GM23248 (cell line): ENCODE data around the gene KLF15. TPM values are rescaled to one million over a fixed set of nuclear protein-coding genes. Genes with fewer than 3 reads are reported as not detected.

ENCODE experiments used
- DNase-seq: peaks from one replicate; pipeline ENCODE4 v3.0.0-alpha.2; 2015
- H2AFZ ChIP-seq: fragments of 200-600 bp; sonication (generic); 2 replicates; pipeline ENCODE4 v1.6.1; 2016; ENCODE audit warnings: antibody characterized with exemption
- H3F3A ChIP-seq: fragments of 200-600 bp; sonication (generic); 2 replicates; pipeline ENCODE4 v1.6.1; 2016; ENCODE audit warnings: mild to moderate bottlenecking, antibody characterized with exemption, mixed run types; ENCODE audit not compliant: insufficient read depth
- H3K27ac ChIP-seq: fragments of 200-600 bp; sonication (generic); 2 replicates; pipeline ENCODE4 v1.5.1; 2016; ENCODE audit warnings: mild to moderate bottlenecking
- H3K27me3 ChIP-seq: fragments of 200-600 bp; sonication (generic); replicated peaks from 2 replicates; pipeline ENCODE4 v1.6.1; 2016; ENCODE audit warnings: mild to moderate bottlenecking; ENCODE audit not compliant: insufficient read depth
- H3K36me3 ChIP-seq: fragments of 200-600 bp; sonication (generic); 2 replicates; pipeline ENCODE4 v1.6.1; 2016; ENCODE audit warnings: low read depth, mild to moderate bottlenecking
- H3K4me1 ChIP-seq: fragments of 200-600 bp; sonication (generic); 2 replicates; pipeline ENCODE4 v1.6.1; 2016; ENCODE audit warnings: mild to moderate bottlenecking; ENCODE audit not compliant: insufficient read depth
- H3K4me2 ChIP-seq: fragments of 200-600 bp; sonication (generic); one replicate; pipeline ENCODE4 v1.6.1; 2016; ENCODE audit warnings: mild to moderate bottlenecking; ENCODE audit not compliant: unreplicated experiment
- H3K4me3 ChIP-seq: fragments of 200-600 bp; sonication (generic); 2 replicates; pipeline ENCODE4 v1.5.1; 2016; ENCODE audit warnings: mild to moderate bottlenecking
- H3K79me2 ChIP-seq: fragments of 200-600 bp; sonication (generic); 2 replicates; pipeline ENCODE4 v1.6.1; 2016; ENCODE audit warnings: mild to moderate bottlenecking; ENCODE audit not compliant: insufficient read depth
- H3K9ac ChIP-seq: fragments of 200-600 bp; sonication (generic); 2 replicates; pipeline ENCODE4 v1.6.1; 2016; ENCODE audit warnings: mild to moderate bottlenecking
- H3K9me2 ChIP-seq: fragments of 200-600 bp; sonication (generic); 2 replicates; pipeline ENCODE4 v1.6.1; 2016; ENCODE audit warnings: mixed run types, mild to moderate bottlenecking, moderate library complexity; ENCODE audit not compliant: insufficient read depth
- H3K9me3 ChIP-seq: fragments of 200-600 bp; sonication (generic); one replicate; pipeline ENCODE4 v1.6.1; 2017; ENCODE audit warnings: low read depth
- H4K20me1 ChIP-seq: fragments of 200-600 bp; sonication (generic); 2 replicates; pipeline ENCODE4 v1.6.0; 2016; ENCODE audit not compliant: insufficient read depth
- EZH2 ChIP-seq: fragments of 200-600 bp; sonication (generic); IDR thresholded peaks from 2 replicates; pipeline ENCODE4 v1.6.1; 2018; ENCODE audit warnings: antibody characterized with exemption, mild to moderate bottlenecking; ENCODE audit not compliant: insufficient read depth, poor library complexity, severe bottlenecking
- EZH2phosphoT487 ChIP-seq: fragments of 200-600 bp; sonication (generic); IDR thresholded peaks from 2 replicates; pipeline ENCODE4 v1.6.1; 2018; ENCODE audit warnings: antibody characterized with exemption, moderate library complexity, mild to moderate bottlenecking, low read depth; ENCODE audit not compliant: insufficient read depth
- WGBS, 2 experiments: methylation state at CpG; one replicate each; pipeline ENCODE4 v1.1.6; 2015 to 2017; ENCODE audit warnings: low lambda C conversion rate in 2 of 2, low coverage in 1 of 2; ENCODE audit errors: missing lambda C conversion rate in 2 of 2; 5-methylcytosine and 5-hydroxymethylcytosine counted together
- in situ Hi-C: fragments of 300-500 bp; cut with MboI; formaldehyde crosslinking; loops from 2 replicates; pipeline ENCODE4 v1.15.0; 2020
- polyA plus RNA-seq: library from polyadenylated mRNA; unstranded; fragments of >200 nt; fragmentation: Nextera tagmentation; extraction: Ambion mirVana; gene quantifications from 2 replicates; pipeline ENCODE4 v1.2.1, GENCODE V29; 2016
- total RNA-seq: library from RNA; depleted of rRNA; stranded (reverse); fragments of >200 nt; shearing (Covaris generic); gene quantifications from 2 replicates; pipeline ENCODE4 v1.2.3, GENCODE V29; 2014

KLF15 gene
- total and polyA plus RNA-seq, 2 experiments from 2014 or later, result 0.14 to 0.54 TPM

DNA sequence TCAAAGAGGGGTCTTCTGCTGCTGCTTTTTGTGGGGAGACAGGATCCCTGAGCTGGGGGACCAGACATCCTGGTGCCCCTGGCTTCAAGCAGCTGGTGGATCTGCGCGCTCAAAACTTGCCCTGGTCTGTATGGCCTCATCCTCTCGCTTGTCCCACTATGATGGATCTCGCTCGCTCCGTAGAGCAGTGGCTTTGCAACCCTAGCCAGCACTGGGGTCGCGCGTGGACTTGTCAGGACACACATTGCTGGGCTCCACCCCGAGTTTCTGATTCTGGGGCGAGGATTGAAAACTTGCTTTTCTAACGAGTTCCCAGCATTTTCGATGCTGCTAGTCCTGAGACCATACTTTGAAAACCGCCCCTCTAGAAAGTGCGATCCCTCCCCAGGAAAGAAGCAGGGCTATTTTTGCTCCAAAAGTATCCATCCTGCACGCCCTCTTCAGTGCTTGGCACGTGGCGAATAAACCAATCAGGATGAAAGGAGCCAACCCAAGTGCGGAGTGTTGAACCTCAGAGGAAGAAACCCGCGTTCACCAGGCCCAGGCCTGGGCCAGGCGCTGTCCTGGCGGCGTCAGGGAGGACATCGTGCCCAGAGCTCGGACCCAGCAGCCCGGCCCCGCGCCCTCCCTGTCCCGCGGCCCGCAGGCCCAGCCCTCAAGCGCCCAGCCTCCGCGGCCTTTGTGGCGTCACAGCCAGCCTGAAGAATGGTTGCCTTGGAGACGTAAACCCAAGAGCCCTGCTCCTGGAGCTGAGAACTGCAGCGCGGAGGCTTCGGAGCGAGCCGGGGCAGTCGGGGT lies 37.2 kb upstream of the KLF15 start, which contains the start of gene CFAP100:
Gene CFAP100, plus strand, starts transcription at position 731 of the 798 bp plus-strand sequence. CDS start 1,092 bp downstream, outside the sequence.
- H3K9ac ChIP-seq, result no peak within 1 kb of the TSS
- in situ Hi-C loops, result loop anchor here (10.0 to 25.0 kb wide), 3 partner anchors 150 to 432 kb away; partner anchors contain the start of gene ROPN1B
- no peaks in the 10 kb centered on the region for H3K9me3 ChIP-seq
- H3K36me3 ChIP-seq, result no peaks in the 10 kb centered on the region
- TF ChIP-seq EZH2, result no peak
- no peak for TF ChIP-seq EZH2phosphoT487
- no peaks in the 10 kb centered on the region for H3K9me2 ChIP-seq
- peaks cover 31% of the 10 kb centered on the region for H3K27me3 ChIP-seq
- 33 to 40% methylated on average over 34 to 43 of the region's 43 CpGs for WGBS, 2 experiments
- H3K4me2 ChIP-seq, result peak within 1 kb of the TSS; percentile 55
- DNase-seq, result peak; percentile 67
- no peaks in the 10 kb centered on the region for H3F3A ChIP-seq
- no peaks in the 10 kb centered on the region for H3K4me1 ChIP-seq
- H3K4me3 ChIP-seq, result peak within 1 kb of the TSS; percentile 53
- H4K20me1 ChIP-seq, result no peaks in the 10 kb centered on the region
- peak within 1 kb of the TSS; percentile 22; the same call in 1 of the 2 replicates for H2AFZ ChIP-seq
- no peak within 1 kb of the TSS for H3K27ac ChIP-seq
- H3K79me2 ChIP-seq, result no peaks in the 10 kb centered on the region

DNA sequence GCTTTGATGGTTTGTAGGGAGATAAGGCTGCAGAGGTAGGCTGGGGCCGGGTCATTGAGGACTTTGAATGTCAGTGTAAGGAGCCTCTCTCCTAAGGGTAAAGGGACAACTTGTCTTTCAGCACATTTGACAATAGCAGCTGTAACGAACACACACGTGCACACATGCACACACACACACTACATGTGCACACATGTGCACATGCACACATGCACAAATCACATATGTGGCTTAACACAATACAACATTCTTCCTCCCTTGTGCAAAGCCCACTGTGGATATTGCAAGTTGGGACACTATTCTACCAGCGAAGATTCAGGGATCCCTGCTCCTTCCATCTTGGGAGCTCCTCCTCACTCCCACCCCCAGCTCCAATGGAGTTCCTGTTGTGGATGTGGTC lies 36.4 kb upstream of the KLF15 start:
- Histone ChIP-seq H3K4me2 (no peak overlapping the region), H3K9ac (no peak overlapping the region), H4K20me1 (no peaks in the 10 kb centered on the region), H3K4me1 (no peaks in the 10 kb centered on the region), H3K36me3 (no peaks in the 10 kb centered on the region), H2AFZ (no peak overlapping the region), H3F3A (no peaks in the 10 kb centered on the region), H3K27ac (no peak overlapping the region), H3K4me3 (no peak overlapping the region), H3K27me3 (peaks cover 31% of the 10 kb centered on the region), H3K79me2 (no peaks in the 10 kb centered on the region), H3K9me3 (no peaks in the 10 kb centered on the region), H3K9me2 (no peaks in the 10 kb centered on the region)
- in situ Hi-C loops, result loop anchor here (10.0 to 25.0 kb wide), 3 partner anchors 149 to 431 kb away; partner anchors contain the start of gene ROPN1B
- no peak for DNase-seq
- WGBS, 2 experiments, result 58 to 63% methylated on average over 4 of the region's 4 CpGs
- TF ChIP-seq EZH2phosphoT487 (no peak), EZH2 (no peak)

DNA sequence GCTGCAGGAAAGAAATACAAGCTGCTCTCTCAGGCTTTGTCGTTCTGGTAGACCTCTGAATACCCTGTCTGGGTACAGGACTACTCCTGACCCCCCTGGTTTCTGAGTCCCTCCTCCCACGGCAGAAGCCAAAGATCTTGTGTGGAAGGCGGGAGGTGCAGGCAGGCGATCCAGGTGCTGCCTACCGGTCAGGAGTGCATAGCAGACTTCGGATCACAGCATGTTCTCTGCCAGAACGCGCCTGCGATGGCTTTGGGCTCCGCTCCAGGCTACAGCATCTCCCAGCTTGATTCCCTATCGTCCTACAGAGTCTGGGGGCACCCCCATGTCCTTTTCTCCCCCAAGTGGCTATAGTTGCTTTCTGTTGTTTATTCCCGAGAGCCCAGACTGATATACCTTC lies 35.0 kb upstream of the KLF15 start:
- in situ Hi-C loops, result loop anchor here (10.0 to 25.0 kb wide), 3 partner anchors 147 to 430 kb away; partner anchors contain the start of gene ROPN1B

DNA sequence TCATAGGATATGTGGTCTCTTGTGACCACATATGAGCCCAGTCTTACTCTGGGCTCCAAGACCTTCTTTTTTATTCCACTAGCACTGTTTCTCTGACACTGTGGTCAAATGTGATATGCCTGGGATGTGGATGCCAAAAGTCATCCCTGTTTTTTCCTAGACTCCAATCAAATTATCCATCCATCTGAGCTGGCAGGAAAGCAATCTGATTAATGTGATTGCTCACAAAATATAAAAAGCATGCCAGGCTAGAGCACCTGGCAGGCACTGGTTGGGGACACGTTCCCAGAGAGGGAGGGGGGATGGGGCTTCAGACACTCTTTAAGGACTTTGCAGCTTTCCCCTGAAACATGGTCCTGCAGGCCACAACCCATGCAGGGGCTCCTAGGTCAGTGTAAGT lies 34.4 kb upstream of the KLF15 start:
- Histone ChIP-seq H3K27ac (no peak overlapping the region), H3K79me2 (no peaks in the 10 kb centered on the region), H3K4me1 (no peaks in the 10 kb centered on the region), H3K27me3 (peaks cover 31% of the 10 kb centered on the region), H3K4me2 (no peak overlapping the region), H4K20me1 (no peaks in the 10 kb centered on the region), H3K36me3 (no peaks in the 10 kb centered on the region), H3K9me2 (no peaks in the 10 kb centered on the region), H3F3A (no peaks in the 10 kb centered on the region), H3K9me3 (no peaks in the 10 kb centered on the region), H3K9ac (no peak overlapping the region), H2AFZ (no peak overlapping the region), H3K4me3 (no peak overlapping the region)
- no peak for DNase-seq
- in situ Hi-C loops, result loop anchor here (10.0 to 25.0 kb wide), 3 partner anchors 147 to 429 kb away; partner anchors contain the start of gene ROPN1B
- 0% methylated on average over 1 of the region's 1 CpG for WGBS, 2 experiments
- no peak for TF ChIP-seq EZH2
- TF ChIP-seq EZH2phosphoT487, result no peak

More for the DNA sequence above, 35.0 kb upstream of the KLF15 start:
- no peaks in the 10 kb centered on the region for H3K9me3 ChIP-seq
- no peak overlapping the region for H3K27ac ChIP-seq
- 61 to 64% methylated on average over 12 of the region's 12 CpGs for WGBS, 2 experiments
- no peak for DNase-seq
- H3K9ac ChIP-seq, result no peak overlapping the region
- no peaks in the 10 kb centered on the region for H3K36me3 ChIP-seq
- no peaks in the 10 kb centered on the region for H3K79me2 ChIP-seq
- TF ChIP-seq EZH2 (no peak), EZH2phosphoT487 (no peak)
- H3K9me2 ChIP-seq, result no peaks in the 10 kb centered on the region
- peaks cover 31% of the 10 kb centered on the region for H3K27me3 ChIP-seq
- H3K4me3 ChIP-seq, result no peak overlapping the region
- H4K20me1 ChIP-seq, result no peaks in the 10 kb centered on the region
- H3F3A ChIP-seq, result no peaks in the 10 kb centered on the region
- H2AFZ ChIP-seq, result no peak overlapping the region
- H3K4me2 ChIP-seq, result no peak overlapping the region
- no peaks in the 10 kb centered on the region for H3K4me1 ChIP-seq
